NCI-H460 (cell line): ENCODE measurements around the gene GBE1. TPM values are rescaled to one million over a fixed set of nuclear protein-coding genes. Genes with fewer than 3 reads are reported as not detected.

ENCODE experiments used
- DNase-seq: peaks from one replicate; pipeline ENCODE4 v3.0.0-alpha.2; 2016; ENCODE audit warnings: low read depth; ENCODE audit errors: extremely low read depth
- total RNA-seq: library from RNA; depleted of rRNA; stranded (reverse); fragments of >200 nt; shearing (Covaris generic); gene quantifications from 2 replicates; pipeline ENCODE4 v1.2.3, GENCODE V29; 2014

GBE1 gene
- total RNA-seq, 1 experiment from 2014 or later, result 78.5 TPM

DNA sequence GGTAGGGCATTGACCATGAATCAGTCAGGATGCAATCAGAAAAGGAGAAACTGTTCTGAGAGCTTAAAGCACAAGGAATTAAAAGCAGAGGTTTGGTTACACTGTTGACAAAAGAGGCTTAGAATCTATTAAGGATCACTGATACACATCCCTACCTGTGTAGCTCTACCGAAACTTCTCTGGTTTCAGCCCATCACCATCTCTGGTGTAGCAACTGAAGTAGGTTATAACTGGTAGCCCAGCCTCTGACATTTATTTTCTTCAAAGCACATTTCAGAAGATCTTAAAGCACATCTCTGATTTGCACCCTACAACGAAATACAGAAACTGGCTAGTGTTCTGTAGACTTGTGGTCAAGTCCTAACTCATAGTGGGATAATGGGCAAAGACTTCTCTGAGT, 283.7 kb downstream of the GBE1 start:
- DNase-seq, result no peak

GRCh38 chr3:81476692-81477091, 284.8 kb downstream of the GBE1 start:
- no peak for DNase-seq

DNA sequence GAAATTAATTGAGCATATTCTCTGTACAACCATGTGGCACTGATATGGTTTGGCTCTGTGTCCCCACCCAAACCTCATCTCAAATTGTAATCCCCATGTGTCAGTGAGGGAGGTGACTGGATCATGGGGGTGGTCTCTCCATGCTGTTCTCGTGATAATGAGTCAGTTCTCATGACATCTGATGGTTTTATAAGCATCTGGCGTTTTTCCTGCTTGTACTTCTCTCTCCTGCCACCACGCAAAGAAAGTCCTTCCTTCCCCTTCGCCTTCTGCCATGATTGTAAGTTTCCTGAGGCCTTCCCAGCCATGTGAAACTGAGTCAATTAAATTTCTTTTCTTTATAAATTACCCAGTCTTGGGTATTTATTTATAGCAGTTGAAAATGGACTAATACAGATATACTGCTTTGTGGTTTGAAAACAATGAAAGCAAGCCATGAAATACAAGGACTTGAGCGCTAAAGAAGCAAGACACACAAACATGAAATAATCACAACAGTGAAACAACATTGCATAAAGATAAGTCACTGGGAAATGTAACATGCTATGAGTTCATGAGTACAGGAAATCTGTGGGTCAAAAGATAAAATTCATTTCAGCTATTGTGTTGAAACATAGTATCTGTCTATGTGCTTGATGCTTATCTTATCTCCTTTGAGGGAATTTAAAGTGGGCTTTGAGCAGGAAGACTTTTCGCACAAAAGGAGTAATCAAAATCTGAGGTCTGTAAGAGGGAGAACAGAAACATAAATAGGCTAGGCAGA, 288.7 kb downstream of the GBE1 start:
- no peak for DNase-seq

DNA sequence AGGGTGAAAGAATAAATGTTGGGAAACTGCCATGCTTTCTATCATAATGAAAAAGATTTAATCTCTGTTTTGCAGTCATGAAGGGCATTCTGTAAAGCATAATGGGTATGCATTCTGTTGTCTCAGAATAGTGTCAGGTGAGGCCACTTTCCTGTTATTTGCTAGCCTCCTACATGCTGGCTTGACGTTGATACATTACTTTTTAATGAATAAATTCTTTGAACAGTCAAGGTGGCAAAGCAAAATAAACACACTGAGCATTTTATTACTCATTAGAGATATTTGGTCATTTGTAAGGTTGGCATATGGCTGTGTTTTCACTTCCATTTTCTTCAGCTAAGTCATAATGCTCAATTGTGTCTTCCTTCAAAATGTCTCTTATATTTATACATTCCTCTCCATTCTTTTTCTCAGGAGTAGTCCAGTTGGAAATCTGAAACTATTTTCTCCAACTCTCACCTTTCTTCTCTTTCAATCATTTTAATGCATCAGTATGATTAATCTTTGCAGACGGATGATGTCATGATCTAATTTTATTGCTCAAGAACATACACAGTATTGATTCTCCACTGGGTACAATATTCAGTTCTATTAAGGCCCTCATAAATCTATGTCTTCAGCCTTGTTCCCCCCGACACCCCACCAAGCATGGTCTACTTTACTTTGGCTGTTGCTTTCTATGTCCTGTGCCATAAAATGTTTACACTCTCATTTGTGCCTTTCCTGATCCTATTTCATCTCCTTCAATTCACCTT, 290.7 kb downstream of the GBE1 start:
- DNase-seq, result no peak

DNA sequence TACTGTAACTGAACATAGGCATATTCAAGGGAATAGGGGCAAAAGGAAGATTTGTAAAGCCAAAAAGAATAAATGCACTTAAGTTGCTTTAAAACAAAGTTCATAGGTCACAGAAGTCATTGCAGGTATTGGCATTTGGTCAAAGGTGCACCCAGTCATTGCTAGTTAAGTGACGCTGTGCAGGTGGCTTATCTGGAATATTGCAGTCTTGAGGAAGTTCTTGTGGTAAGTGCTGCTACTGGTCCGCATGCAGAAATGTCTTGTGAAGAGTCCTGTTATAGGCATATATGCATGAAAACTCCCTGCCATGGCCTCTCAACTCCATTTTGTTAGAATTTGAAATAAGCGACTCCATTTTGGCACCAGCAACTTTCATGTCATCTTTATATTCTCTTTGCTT, 293.1 kb downstream of the GBE1 start:
- DNase-seq, result no peak

GRCh38 chr3:81466201-81466560, 295.3 kb downstream of the GBE1 start:
- DNase-seq, result no peak

- DNase-seq, result no peak
Observed at GRCh38 chr3:81465510-81466200, 295.8 kb downstream of the GBE1 start.

- DNase-seq, result no peak
Observed at GRCh38 chr3:81463781-81464180, 297.7 kb downstream of the GBE1 start.

- no peak for DNase-seq
Observed at GRCh38 chr3:81462921-81463320, 298.5 kb downstream of the GBE1 start.

- DNase-seq, result no peak
Observed at GRCh38 chr3:81459733-81460132, 301.7 kb downstream of the GBE1 start.

GRCh38 chr3:81452418-81452817, 309.0 kb downstream of the GBE1 start:
- no peak for DNase-seq

- DNase-seq, result no peak
Observed at GRCh38 chr3:81451611-81452010, 309.8 kb downstream of the GBE1 start.

GRCh38 chr3:81451140-81451539, 310.3 kb downstream of the GBE1 start:
- no peak for DNase-seq

- DNase-seq, result no peak
Observed at GRCh38 chr3:81446806-81447205, 314.6 kb downstream of the GBE1 start.

- no peak for DNase-seq
Observed at GRCh38 chr3:81445712-81446111, 315.7 kb downstream of the GBE1 start.

DNA sequence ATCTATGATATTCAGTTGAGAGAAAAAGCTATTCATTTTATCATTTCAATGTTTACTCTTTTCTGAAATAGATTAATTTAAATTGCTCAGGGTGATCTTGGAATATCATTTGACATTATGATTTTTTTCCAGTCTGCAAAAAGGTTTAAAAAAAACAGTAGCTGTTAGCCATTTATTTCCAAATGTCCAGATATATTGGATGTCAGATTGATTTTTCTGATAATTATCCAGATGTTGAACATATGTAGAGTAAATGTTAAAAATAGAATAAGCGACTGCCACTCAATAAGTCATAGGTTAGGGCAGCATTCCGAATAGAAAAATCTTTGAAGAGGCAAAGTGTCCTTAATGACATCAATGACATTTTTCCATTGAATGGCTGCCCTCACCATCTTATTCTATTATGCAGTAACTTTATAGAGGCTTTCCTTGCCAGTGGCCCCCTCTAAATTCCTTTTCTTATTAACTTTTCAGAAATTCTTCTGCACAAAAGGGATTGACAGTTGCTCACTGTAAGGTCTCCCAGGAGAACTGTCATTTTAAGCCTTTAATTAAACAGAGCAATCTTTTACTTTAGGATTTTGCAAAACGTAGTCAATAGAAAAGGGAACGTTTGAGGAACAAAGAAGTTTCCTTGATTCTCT, 316.5 kb downstream of the GBE1 start:
- no peak for DNase-seq

DNA sequence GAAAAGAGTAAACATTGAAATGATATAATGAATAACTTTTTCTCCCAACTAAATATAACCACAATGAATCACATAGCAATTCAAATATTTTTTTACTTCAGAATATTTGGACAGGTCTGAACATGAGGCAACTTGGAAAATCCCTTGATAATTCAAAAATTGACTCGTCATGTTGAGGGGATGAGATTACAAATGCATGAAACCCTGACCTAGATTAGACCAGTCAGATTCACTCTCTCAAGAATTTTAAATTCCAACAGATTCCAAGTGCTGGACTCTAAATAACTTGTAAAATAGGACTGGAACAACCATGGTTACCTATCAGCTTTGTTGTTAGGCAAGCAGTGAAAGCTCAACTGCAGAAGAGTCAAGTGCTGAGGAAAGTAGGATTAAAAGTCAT, 317.5 kb downstream of the GBE1 start:
- no peak for DNase-seq

- DNase-seq, result no peak
Observed at GRCh38 chr3:81443457-81443782, 318.0 kb downstream of the GBE1 start.

GRCh38 chr3:81442758-81443456, 318.5 kb downstream of the GBE1 start:
- DNase-seq, result no peak

DNA sequence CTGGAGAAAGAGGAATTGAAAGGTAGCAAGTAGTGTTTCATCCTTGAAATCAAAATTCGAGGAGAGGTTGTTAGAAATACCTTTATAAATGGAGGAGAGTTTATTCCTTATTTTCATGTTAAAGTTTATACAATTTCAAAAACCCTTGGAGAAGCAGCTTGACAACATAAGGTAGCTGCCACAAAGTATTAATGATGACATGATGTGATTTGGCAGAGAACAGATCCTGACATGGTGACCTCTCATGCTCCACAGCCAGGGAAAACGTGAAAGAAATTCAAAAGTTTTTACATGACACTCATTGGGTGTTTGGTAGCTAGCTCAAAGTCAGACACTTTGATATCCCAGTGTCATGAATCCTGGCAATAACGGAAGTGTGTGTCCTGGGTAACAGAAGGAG, 320.8 kb downstream of the GBE1 start:
- no peak for DNase-seq
